Measurements from ENCODE around the gene HDAC1.
"Not testable (repeated sequence)": the region's sequence is repeated elsewhere in the genome, so short reads cannot be mapped to it uniquely, and the experiment has no call there.

The HDAC1 gene

GRCh38 chr1:32350785-32351398, 59.0 kb downstream of the HDAC1 start:
- ATAC-seq, result peak; percentile 54 to 58

- ATAC-seq, result peak; percentile 97 to 98
Observed at GRCh38 chr1:32351399-32352238, 59.7 kb downstream of the HDAC1 start.

DNA sequence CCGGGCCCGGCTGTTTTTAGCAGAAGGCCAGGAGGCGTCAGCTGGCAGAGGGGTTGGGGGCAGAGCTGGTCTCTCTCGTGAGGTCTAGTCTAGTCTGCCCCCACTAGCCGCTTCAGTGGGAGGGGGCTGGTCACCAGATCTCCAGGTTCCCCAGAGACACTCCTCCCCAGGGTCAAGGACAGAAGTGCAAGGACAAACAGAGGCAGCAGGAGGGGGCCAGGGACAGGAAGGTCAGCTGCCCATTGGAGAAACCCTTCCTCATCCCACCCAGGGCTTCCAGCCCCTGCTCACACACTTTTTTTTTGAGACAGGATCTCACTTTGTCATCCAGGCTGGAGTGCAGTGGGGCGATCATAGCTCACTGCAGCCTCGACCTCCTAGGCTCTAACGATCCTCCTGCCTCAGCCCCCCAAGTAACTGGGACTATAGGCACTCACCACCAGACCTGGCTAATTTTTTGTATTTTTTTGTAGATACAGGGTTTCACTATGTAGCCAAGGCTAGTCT, 60.4 kb downstream of the HDAC1 start:
- no peak for ATAC-seq

DNA sequence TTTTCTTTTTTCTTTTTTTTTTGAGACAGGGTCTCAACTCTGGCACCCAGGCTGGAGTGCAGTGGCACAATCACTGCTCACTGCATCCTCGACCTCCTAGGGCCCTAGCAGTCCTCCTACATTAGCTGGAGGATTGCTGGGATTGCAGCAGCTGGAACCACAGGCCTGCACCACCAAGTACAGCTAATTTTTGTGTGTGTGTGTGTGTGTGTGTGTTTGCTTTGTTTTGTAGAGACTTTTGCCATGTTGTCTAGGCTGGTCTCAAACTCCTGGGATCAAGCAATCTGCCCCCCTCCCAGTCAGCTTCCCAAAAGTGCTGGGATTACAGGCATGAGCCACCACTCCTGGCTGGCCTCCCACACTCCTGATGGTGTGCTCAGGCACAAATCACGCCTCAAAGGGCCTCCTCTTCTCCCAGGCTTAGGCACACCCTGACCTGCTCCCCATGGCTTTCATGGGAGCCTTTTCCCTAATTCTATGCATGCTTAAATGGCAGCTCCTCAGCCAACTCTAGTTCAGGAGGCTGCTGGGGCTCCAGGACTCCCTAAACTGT, 61.0 kb downstream of the HDAC1 start:
- ATAC-seq, result no peak

DNA sequence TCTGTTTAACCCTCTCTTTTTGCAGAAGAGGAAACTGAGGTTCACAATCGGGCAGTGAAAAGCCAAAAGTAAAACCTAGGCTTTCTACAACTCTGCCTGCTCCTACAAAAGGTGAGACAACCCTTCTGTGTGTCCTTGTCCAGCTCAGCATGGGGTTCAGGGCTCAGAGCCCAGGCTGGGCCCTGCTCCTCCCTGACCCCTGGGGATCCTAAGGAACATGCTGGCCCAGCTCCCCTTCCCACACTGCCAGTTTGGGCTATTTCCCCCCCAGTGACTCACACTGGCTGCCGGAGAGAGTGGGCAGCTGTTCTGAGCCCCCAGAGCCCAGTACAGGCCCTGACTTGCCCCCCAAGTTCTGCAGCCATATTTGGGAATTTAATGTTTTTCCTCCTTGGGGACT, 61.5 kb downstream of the HDAC1 start:
- ATAC-seq, result no peak

- ATAC-seq, result no peak
Observed at GRCh38 chr1:32353886-32354570, 62.1 kb downstream of the HDAC1 start.

DNA sequence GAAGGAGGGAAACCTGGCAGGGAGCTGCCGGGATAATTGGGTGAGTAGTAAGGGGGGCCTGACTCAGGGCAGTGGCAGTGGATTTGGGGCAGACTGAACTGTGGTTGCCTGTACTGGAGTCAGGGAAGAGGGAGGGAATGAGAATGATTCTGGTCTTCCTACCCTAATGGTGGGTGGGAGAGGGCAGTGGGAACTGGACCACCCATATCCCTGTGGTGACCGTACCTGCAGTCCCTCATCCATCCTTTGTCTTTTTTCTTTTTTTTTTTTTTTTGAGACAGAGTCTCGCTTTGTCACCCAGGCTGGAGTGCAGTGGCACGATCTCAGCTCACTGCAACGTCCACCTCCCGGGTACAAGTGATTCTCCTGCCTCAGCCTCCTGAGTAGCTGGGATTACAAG, 63.9 kb downstream of the HDAC1 start:
- not testable (repeated sequence) for ATAC-seq

GRCh38 chr1:32356478-32356877, 64.6 kb downstream of the HDAC1 start:
- ATAC-seq, result no peak

- ATAC-seq, result no peak
Observed at GRCh38 chr1:32357614-32358013, 65.7 kb downstream of the HDAC1 start.

DNA sequence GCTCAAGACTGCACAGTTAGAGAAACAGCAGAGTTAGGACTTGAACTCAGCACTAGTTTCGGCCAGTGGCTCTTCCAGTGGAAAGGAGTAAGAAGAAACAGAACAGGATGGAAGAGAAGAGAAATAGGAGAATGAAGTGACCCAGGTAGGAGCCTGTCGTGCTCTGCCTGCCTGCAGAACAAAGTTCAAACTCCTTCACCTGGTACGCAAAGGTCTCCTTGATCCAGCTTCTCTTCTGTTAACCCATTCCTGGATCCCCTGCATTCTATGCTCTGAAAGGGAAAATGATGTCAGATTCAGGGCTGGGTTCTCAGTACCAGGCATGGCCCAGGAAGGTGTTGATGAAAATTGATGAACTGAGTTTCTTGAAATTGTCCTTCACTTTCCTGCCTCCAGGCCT, 66.6 kb downstream of the HDAC1 start:
- no peak for ATAC-seq

GRCh38 chr1:32361308-32361673, 69.4 kb downstream of the HDAC1 start:
- no peak for ATAC-seq

- ATAC-seq, result peak; percentile 45 to 52
Observed at GRCh38 chr1:32361674-32362473, 70.0 kb downstream of the HDAC1 start.

DNA sequence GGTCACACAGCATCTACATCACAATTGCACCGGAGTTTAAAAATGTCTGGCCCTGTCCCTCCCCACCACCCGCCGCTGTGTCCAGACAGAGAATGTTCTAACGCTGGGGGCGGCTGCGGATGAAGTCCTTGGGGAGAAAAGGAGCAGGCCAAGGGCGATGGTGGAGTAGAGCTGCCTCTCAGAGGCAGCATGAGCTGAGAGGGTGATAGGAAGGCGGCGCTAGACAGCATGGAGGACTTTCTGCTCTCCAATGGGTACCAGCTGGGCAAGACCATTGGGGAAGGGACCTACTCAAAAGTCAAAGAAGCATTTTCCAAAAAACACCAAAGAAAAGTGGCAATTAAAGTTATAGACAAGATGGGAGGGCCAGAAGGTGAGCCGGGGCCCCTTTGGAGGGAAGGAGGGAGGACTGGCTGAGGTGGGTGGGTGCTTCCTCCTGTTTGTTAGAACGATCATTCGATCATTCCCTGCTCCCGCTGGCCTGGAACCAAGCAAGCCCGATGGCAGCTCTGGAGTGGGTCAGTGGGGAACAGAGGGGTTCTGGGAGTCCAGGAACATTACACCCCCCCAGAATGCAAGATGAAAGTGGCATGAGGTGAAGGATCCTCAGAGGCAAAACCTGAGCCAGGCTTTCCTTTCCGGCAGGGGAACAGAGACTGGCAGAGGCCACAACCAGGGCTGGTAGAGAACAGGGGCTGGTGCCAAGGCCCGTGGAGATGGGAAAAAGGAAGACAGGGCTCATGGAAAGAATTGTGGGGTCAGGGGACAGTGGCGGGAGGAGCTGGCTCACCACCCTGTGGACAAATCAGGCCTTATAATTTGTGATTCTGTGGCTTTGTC, 70.8 kb downstream of the HDAC1 start, which contains the start of the genes FAM229A and TSSK3:
TSS of gene FAM229A (minus strand) at position 12 of the 840 bp plus-strand sequence. CDS start 394 bp downstream, outside the sequence.
TSS of gene TSSK3 (plus strand) at position 66 of the 840 bp plus-strand sequence. CDS start at position 229, 163 bp downstream.
- no peak for ATAC-seq

- no peak for ATAC-seq
Observed at GRCh38 chr1:32363713-32364112, 71.8 kb downstream of the HDAC1 start.

DNA sequence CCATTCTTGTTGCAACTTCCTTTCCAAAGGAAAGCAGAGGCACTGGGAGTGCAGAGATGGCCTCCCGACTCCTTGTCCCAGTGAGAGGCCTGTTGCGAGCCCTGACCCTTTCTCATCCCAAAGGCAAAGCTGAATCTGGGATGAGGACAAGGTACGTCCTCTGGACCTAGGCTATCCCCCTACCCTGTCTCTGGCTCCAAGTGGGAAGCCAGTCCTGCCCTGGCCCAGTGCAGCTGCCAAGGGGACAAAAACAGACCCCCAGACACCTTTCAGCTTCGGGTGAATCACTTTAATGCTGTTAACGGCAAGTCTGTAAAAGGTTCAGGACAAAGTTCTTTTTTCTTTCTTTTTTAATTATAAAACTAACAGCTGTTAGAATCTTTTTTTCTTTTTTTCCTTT, 73.0 kb downstream of the HDAC1 start:
- ATAC-seq, result no peak

GRCh38 chr1:32365445-32365844, 73.6 kb downstream of the HDAC1 start:
- ATAC-seq, result no peak

GRCh38 chr1:32367912-32368635, 76.2 kb downstream of the HDAC1 start:
- no peak for ATAC-seq

DNA sequence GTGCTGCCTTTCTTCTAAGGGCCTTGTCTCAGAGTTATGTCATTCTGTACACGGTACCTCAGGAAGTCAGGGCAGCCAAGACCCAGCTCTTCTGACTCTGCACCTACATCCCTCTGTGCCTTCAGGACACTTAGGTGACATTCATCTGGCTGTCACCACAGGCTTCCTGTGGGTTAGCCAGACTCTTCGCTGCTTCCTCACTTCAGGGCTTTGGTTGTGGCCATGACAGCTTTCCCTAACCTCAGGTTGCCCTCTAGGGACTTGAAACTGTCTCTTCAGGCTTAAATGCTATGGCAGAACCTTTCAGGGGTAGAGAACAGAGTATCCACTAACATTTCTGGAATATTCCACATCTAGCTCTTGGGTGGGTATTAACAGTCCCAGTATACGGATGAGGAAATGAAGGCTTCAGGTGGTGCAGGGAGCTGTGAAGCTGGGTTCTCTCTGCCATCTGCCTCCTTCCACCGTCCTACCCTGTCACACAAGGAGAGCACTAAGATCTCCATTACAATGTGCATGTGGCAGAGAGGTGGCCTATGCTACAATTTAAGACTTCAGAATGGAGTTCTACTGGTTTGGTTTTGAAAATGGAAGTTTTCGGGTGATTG, 80.4 kb downstream of the HDAC1 start:
- ATAC-seq, result peak; percentile 68 to 78

DNA sequence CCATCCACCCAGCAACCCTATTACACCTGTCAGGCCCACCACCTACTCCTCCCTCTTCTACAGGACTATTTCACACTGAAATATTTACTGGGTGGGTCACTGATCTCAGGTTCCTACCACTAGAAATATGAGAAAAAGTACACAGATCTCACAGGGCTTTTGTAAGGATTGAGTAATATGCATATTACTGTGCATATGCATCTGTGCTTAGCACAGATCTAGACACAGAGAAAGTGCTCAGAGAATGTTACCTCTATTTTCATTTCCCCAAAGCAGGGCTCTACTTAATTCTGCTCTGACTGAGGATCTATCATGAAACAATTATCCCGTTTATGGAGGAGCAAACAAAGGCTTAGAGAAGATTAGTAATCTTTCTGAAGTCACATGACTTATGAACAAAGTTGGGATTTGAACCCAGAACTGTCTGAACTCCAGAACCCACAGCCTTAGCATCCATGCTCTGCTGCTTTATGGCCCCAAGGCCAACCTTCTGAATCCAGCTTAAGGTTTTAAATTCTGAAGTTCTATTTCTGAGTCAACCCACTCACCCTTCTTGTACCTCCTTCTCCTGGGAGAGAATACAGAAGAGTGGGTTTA, 82.2 kb downstream of the HDAC1 start:
- ATAC-seq, result no peak

DNA sequence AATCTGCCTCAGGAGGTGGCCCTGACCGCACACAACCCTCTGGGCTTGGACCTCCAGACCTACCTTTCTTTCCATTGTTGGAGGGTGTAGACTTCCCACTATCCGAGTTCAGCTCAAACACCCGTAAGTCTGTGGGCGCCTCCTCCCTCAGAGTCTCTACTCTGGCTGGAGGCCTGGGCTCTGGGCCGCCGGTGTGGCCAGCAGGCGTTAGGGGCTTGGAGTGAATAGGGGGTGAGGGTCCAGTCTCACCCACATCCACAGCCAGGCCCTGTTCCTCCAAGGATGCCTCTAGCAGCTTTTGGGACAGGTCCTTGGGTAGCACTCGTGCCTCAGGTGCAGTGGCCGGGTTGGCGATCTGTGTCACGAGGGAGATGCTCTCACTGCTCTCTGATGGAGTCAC, 84.3 kb downstream of the HDAC1 start:
- ATAC-seq, result no peak

All from activated CD4-positive, CD25-positive, alpha-beta regulatory T cell treated with anti-CD3 and anti-CD28 coated beads, Interleukin-2, amount 50 U/mL, for 24 hours (primary cell).